ENCODE measurements around the gene ERICH2. TPM values are rescaled to one million over a fixed set of nuclear protein-coding genes. Genes with fewer than 3 reads are reported as not detected.

The ERICH2 gene
- total and polyA plus RNA-seq, 2 experiments from 2014 or later = 3.5 TPM; not detected in 1

DNA sequence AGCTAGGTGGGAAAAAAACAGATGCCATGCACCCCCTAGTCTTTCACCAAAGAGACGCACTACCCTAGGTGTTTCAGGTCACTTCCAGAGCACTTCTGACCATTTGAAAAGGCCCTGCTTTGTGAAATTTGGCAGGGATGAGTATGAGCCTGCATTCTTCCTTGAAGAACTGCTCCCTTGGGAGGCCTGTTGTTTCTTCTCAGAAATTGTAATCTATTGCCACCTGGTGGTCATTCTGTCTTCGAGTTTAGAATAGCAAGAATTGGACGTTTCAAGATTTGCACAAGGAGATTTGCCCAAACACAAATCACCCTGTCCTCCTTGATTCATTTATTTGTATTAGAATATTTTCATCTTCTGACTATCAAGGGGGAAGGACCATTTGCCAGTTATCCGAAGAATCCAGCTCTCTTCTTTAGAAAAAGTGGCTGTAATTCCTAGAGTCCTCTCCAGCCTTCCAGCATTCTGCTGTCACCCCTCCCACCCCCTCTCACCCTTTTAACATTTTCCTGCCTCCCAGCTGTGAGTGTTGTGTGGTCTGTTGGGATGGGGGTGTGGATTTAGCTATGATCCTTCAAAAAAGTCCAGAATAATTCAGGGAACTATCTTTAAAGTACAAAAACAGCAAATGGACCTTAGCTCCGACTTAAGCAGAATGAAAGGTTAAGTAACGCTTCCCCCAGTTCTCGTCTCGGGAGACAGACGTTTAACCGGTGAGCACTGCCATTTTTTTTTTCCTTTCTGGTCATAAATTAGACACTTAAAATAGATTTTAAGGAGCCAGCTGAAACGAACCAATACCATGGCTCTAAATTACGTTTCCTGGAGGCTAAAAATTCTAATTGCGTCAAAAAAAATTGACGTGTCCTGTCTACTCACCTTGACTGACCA lies 42.8 kb downstream of the ERICH2 start:
- peak; percentile 10 for ATAC-seq
- Histone ChIP-seq H3K4me3 (peak overlapping the region; percentile 63), H3K4me1 (ENCODE audit: insufficient read depth) (peaks cover 28% of the 10 kb centered on the region), H3K9me2 (ENCODE audit: insufficient read depth) (no peaks in the 10 kb centered on the region), H3K27me3 (ENCODE audit: insufficient read depth) (peaks cover 52% of the 10 kb centered on the region), H4K20me1 (replicated peaks; ENCODE audit: insufficient read depth) (no peaks in the 10 kb centered on the region; the same call in 1 of the 2 replicates), H3F3A (replicated peaks; ENCODE audit: low read depth) (no peaks in the 10 kb centered on the region; the same call in 1 of the 2 replicates), H3K36me3 (ENCODE audit: insufficient read depth) (no peaks in the 10 kb centered on the region), H3K4me2 (peak overlapping the region; percentile 97), H2AFZ (0 out of 2 replicates have a peak overlapping the region, but pooled peaks have one; percentile 1), H3K79me2 (replicated peaks; ENCODE audit: insufficient read depth) (no peaks in the 10 kb centered on the region), H3K27ac (ENCODE audit: low read depth) (no peak overlapping the region)
- peak overlapping the region; percentile 77 for H3K4me3 Mint-ChIP-seq
- TF ChIP-seq EZH2 (IDR thresholded peaks at IDR 0.05; ENCODE audit: low read depth, unreplicated experiment) (peak; percentile 43), EZH2phosphoT487 (IDR thresholded peaks at IDR 0.05; ENCODE audit: unreplicated experiment) (no peak), STAT1 (IDR thresholded peaks at IDR 0.05; ENCODE audit: unreplicated experiment) (no peak)
- TF ChIP-seq, protein P1, sequence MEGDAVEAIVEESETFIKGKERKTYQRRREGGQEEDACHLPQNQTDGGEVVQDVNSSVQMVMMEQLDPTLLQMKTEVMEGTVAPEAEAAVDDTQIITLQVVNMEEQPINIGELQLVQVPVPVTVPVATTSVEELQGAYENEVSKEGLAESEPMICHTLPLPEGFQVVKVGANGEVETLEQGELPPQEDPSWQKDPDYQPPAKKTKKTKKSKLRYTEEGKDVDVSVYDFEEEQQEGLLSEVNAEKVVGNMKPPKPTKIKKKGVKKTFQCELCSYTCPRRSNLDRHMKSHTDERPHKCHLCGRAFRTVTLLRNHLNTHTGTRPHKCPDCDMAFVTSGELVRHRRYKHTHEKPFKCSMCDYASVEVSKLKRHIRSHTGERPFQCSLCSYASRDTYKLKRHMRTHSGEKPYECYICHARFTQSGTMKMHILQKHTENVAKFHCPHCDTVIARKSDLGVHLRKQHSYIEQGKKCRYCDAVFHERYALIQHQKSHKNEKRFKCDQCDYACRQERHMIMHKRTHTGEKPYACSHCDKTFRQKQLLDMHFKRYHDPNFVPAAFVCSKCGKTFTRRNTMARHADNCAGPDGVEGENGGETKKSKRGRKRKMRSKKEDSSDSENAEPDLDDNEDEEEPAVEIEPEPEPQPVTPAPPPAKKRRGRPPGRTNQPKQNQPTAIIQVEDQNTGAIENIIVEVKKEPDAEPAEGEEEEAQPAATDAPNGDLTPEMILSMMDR (conservative IDR thresholded peaks at IDR 0.05; ENCODE audit: low read depth in 2 of 2) = peak; percentile 83 to 95
- no peaks in the 10 kb centered on the region for H3K36me3 Mint-ChIP-seq (ENCODE audit: low read depth)
- DNase-seq (ENCODE audit: low spot score) = peak; percentile 97
- peaks cover 55% of the 10 kb centered on the region for H3K27me3 Mint-ChIP-seq (ENCODE audit: insufficient read depth, low read depth, poor library complexity)
- no peaks in the 10 kb centered on the region; the same call in 2 of the 3 replicates for H3K9me3 Mint-ChIP-seq
- H3K4me1 Mint-ChIP-seq = peaks cover 37% of the 10 kb centered on the region; the same call in 2 of the 3 replicates
- no peak overlapping the region for H3K27ac Mint-ChIP-seq

DNA sequence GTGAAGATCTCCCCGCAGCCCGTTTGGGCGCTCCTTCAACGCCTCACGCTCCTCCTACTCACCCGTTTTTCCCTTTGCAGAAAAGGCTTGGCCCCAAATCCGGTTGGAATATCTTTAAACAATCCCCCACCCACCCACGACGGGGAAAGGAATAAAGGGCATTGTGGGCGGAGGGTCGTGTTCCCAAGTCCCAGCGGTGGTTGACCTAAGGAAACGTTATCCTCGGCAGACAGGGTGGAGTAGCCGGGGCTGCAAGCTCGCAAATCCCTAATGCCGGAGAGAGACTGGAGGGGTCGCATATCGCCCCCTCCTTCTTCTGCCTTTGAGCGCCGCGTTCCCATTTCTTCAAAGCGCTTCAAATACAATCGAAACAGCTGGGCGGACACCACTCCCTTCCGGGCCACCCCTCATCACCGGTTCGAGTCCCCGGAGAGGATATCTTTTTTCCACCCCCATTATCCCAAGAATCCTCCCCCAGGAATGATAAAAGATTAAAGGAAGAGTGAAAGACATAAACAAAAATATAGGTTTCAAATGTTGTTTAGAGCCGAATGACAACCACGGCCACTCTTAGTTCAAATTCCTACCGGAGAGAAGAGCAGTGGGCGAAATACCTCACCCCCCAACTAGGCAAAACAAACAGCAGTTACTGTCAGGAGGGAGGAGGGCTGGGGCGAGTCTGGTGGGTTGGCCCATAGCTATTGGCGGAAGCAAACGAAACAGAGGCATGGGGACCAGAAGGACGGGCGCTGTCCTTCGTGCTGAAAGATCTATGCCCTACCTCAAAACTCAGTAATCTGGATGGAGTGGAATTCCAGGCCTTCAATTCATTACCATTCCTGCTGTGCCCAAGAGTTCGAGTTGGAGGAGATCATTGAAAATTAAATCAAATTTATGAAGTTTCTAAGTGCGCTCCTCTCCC lies 43.7 kb downstream of the ERICH2 start:
- Histone ChIP-seq H3K9me2 (ENCODE audit: insufficient read depth) (no peaks in the 10 kb centered on the region), H3K27ac (ENCODE audit: low read depth) (no peak overlapping the region), H3K4me2 (peak overlapping the region; percentile 97), H3K4me1 (ENCODE audit: insufficient read depth) (peaks cover 34% of the 10 kb centered on the region), H3K4me3 (peak overlapping the region; percentile 63), H4K20me1 (replicated peaks; ENCODE audit: insufficient read depth) (peaks cover under 1% of the 10 kb centered on the region; the same call in 1 of the 2 replicates), H3F3A (replicated peaks; ENCODE audit: low read depth) (no peaks in the 10 kb centered on the region; the same call in 1 of the 2 replicates), H3K79me2 (replicated peaks; ENCODE audit: insufficient read depth) (no peaks in the 10 kb centered on the region), H2AFZ (0 out of 2 replicates have a peak overlapping the region, but pooled peaks have one; percentile 1), H3K36me3 (ENCODE audit: insufficient read depth) (no peaks in the 10 kb centered on the region), H3K27me3 (ENCODE audit: insufficient read depth) (peaks cover 61% of the 10 kb centered on the region)
- Mint-ChIP-seq H3K36me3 (ENCODE audit: low read depth) (no peaks in the 10 kb centered on the region), H3K27me3 (ENCODE audit: insufficient read depth, low read depth, poor library complexity) (peaks cover 64% of the 10 kb centered on the region), H3K9me3 (peaks cover 3% of the 10 kb centered on the region; the same call in 1 of the 3 replicates), H3K27ac (no peak overlapping the region), H3K4me3 (peak overlapping the region; percentile 77), H3K4me1 (peaks cover 44% of the 10 kb centered on the region)
- ATAC-seq = peak; percentile 21
- DNase-seq (ENCODE audit: low spot score) = peak; percentile 95
- TF ChIP-seq, protein P2, sequence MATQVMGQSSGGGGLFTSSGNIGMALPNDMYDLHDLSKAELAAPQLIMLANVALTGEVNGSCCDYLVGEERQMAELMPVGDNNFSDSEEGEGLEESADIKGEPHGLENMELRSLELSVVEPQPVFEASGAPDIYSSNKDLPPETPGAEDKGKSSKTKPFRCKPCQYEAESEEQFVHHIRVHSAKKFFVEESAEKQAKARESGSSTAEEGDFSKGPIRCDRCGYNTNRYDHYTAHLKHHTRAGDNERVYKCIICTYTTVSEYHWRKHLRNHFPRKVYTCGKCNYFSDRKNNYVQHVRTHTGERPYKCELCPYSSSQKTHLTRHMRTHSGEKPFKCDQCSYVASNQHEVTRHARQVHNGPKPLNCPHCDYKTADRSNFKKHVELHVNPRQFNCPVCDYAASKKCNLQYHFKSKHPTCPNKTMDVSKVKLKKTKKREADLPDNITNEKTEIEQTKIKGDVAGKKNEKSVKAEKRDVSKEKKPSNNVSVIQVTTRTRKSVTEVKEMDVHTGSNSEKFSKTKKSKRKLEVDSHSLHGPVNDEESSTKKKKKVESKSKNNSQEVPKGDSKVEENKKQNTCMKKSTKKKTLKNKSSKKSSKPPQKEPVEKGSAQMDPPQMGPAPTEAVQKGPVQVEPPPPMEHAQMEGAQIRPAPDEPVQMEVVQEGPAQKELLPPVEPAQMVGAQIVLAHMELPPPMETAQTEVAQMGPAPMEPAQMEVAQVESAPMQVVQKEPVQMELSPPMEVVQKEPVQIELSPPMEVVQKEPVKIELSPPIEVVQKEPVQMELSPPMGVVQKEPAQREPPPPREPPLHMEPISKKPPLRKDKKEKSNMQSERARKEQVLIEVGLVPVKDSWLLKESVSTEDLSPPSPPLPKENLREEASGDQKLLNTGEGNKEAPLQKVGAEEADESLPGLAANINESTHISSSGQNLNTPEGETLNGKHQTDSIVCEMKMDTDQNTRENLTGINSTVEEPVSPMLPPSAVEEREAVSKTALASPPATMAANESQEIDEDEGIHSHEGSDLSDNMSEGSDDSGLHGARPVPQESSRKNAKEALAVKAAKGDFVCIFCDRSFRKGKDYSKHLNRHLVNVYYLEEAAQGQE (IDR thresholded peaks at IDR 0.05; ENCODE audit: unreplicated experiment) = peak; percentile 98
- TF ChIP-seq EZH2 (IDR thresholded peaks at IDR 0.05; ENCODE audit: low read depth, unreplicated experiment) = peak; percentile 42
